ENCODE results near the gene WASF2.

GRCh38 chr1:27499142-27499541 lies 9.2 kb upstream of the WASF2 start:
- TF ChIP-seq CTCF (IDR thresholded peaks at IDR 0.05) (no peak), EZH2phosphoT487 (IDR thresholded peaks at IDR 0.05) (no peak), EZH2 (IDR thresholded peaks at IDR 0.05) (no peak)

All from neural progenitor cell (in vitro differentiated cells).